GM12878 (cell line): Measurements from ENCODE around the gene CRNKL1. TPM values are rescaled to one million over a fixed set of nuclear protein-coding genes. Genes with fewer than 3 reads are reported as not detected.

ENCODE experiments used
- ATAC-seq: fragments of 200-7000 bp; cut with Tn5 transposase; 3 replicates; pipeline ENCODE4 v1.9.1; 2020; ENCODE audit warnings: mild to moderate bottlenecking, moderate library complexity
- BruUV-seq: library from RNA; stranded (reverse); fragments of 400-500 nt; replicated peaks from 2 replicates; lab custom pipeline; 2021; lab: Mats Ljungman, UMichigan
- CTCF ChIA-PET: fragments of 300-600 bp; sonication (Branson Sonifier 250); formaldehyde crosslinking; extraction: SDS; loops from one replicate; lab custom pipeline; 2021; ENCODE audit warnings: inconsistent platforms; lab: Yijun Ruan, JAX
- POLR2A ChIA-PET: fragments of 350-600 bp; formaldehyde crosslinking; extraction: SDS; loops from one replicate; lab custom pipeline; 2021; ENCODE audit warnings: inconsistent platforms; lab: Charles Lee
- RAD21 ChIA-PET: fragments of 300-600 bp; sonication (Branson Sonifier 250); formaldehyde crosslinking; loops from one replicate; lab custom pipeline; 2023; ENCODE audit warnings: antibody characterized with exemption; ENCODE audit not compliant: unreplicated experiment; lab: Charles Lee
- SMC1A ChIA-PET: fragments of 300-600 bp; sonication (Branson Sonifier 250); formaldehyde crosslinking; loops from one replicate; lab custom pipeline; 2023; ENCODE audit not compliant: unreplicated experiment, uncharacterized antibody; lab: Charles Lee
- DNase-seq: peaks from one replicate; pipeline ENCODE4 v3.0.0-alpha.2; 2011; ENCODE audit warnings: low read depth, low spot score
- FAIRE-seq: peaks from 3 replicates; lab custom pipeline; 2011; peaks lifted over from hg19 to GRCh38; lab: Jason Lieb, UNC
- H2AFZ ChIP-seq: 2 replicates; pipeline ENCODE4 v1.6.0; 2011; ENCODE audit warnings: low read depth, low read length, control low read depth; ENCODE audit not compliant: control insufficient read depth
- H3K27ac ChIP-seq: 2 replicates; pipeline ENCODE4 v1.5.1; 2011; ENCODE audit warnings: control low read depth; ENCODE audit not compliant: control insufficient read depth, insufficient read depth
- H3K27me3 ChIP-seq, 2 experiments: replicated peaks in 1 of 2; 2 replicates each; pipeline versions ENCODE4 v1.6.0 to v1.6.1; 2011; ENCODE audit warnings: low read length in 1 of 2; ENCODE audit not compliant: control insufficient read depth in 2 of 2, insufficient read depth in 2 of 2
- H3K36me3 ChIP-seq, 2 experiments: 2 replicates each; pipeline ENCODE4 v1.5.1; 2011; ENCODE audit warnings: low read length in 1 of 2; ENCODE audit not compliant: control insufficient read depth in 2 of 2, insufficient read depth in 2 of 2
- H3K4me1 ChIP-seq: 2 replicates; pipeline ENCODE4 v1.6.1; 2011; ENCODE audit warnings: mild to moderate bottlenecking, low read length, moderate library complexity, mixed read lengths; ENCODE audit not compliant: control insufficient read depth, insufficient read depth
- H3K4me2 ChIP-seq: 2 replicates; pipeline ENCODE4 v1.6.0; 2011; ENCODE audit warnings: control low read depth; ENCODE audit not compliant: control insufficient read depth, insufficient read depth
- H3K4me3 ChIP-seq: fragments of 200-600 bp; sonication (generic); 2 replicates; pipeline ENCODE4 v1.5.1; 2016
- H3K79me2 ChIP-seq: 2 replicates; pipeline ENCODE4 v1.6.0; 2011; ENCODE audit warnings: low read length; ENCODE audit not compliant: control insufficient read depth, insufficient read depth
- H3K9ac ChIP-seq: 2 replicates; pipeline ENCODE4 v1.8.0; 2011; ENCODE audit warnings: low read length, control low read depth, mixed read lengths; ENCODE audit not compliant: control insufficient read depth, insufficient read depth
- H3K9me3 ChIP-seq: replicated peaks from 3 replicates; pipeline ENCODE4 v1.5.1; 2011; ENCODE audit warnings: mild to moderate bottlenecking, low read length; ENCODE audit not compliant: control insufficient read depth, insufficient read depth
- H4K20me1 ChIP-seq: 2 replicates; pipeline ENCODE4 v1.6.0; 2011; ENCODE audit not compliant: control insufficient read depth, insufficient read depth
- BCLAF1 ChIP-seq: fragments of 450-650 bp; IDR thresholded peaks from 2 replicates; pipeline ENCODE4 v1.6.1; 2017; ENCODE audit warnings: antibody characterized with exemption, mild to moderate bottlenecking, moderate library complexity
- CTCF ChIP-seq, 3 experiments: IDR thresholded peaks in 2 of 3; conservative IDR thresholded peaks in 1 of 3; 2 replicates each; pipeline ENCODE4 v1.5.1; 2011; ENCODE audit warnings: low read depth in 3 of 3, low read length in 3 of 3, mild to moderate bottlenecking in 3 of 3, control low read depth in 2 of 3, moderate library complexity in 2 of 3, inconsistent platforms in 1 of 3, mixed read lengths in 1 of 3; ENCODE audit not compliant: control insufficient read depth in 2 of 3, insufficient read depth in 1 of 3; ENCODE audit errors: extremely low read depth in 1 of 3
- FOXM1 ChIP-seq: IDR thresholded peaks from 2 replicates; pipeline ENCODE4 v1.6.1; 2012; ENCODE audit warnings: low read depth, mild to moderate bottlenecking, inconsistent platforms, low read length, moderate library complexity
- RAD21 ChIP-seq: IDR thresholded peaks from 2 replicates; pipeline ENCODE4 v1.6.1; 2011; ENCODE audit warnings: mild to moderate bottlenecking, low read depth, low read length, moderate library complexity; ENCODE audit not compliant: insufficient read depth
- RUNX3 ChIP-seq: IDR thresholded peaks from 2 replicates; pipeline ENCODE4 v1.6.1; 2012; ENCODE audit warnings: low read length, inconsistent platforms
- SMC3 ChIP-seq: IDR thresholded peaks from 2 replicates; pipeline ENCODE4 v1.6.1; 2011; ENCODE audit warnings: low read length, improper control_type of control experiment, borderline replicate concordance
- SPI1 ChIP-seq: IDR thresholded peaks from 2 replicates; pipeline ENCODE4 v1.6.1; 2011; ENCODE audit warnings: low read depth, mild to moderate bottlenecking, low read length, moderate library complexity, borderline replicate concordance; ENCODE audit not compliant: insufficient read depth
- TCF7 ChIP-seq: IDR thresholded peaks from 2 replicates; pipeline ENCODE4 v1.6.1; 2014; ENCODE audit warnings: antibody characterized with exemption, borderline replicate concordance
- YY1 ChIP-seq: IDR thresholded peaks from 2 replicates; pipeline ENCODE4 v1.6.1; 2011; ENCODE audit warnings: low read depth, mild to moderate bottlenecking, low read length
- ZBTB11 ChIP-seq: fragments of 450-650 bp; formaldehyde crosslinking; IDR thresholded peaks from 2 replicates; pipeline ENCODE4 v1.5.0; 2022; ENCODE audit warnings: mild to moderate bottlenecking, missing genetic modification characterization
- ZNF207 ChIP-seq: fragments of 450-650 bp; IDR thresholded peaks from 2 replicates; pipeline ENCODE4 v1.6.1; 2014; ENCODE audit warnings: antibody characterized with exemption, mild to moderate bottlenecking, borderline replicate concordance
- WGBS: methylation state at CpG from one replicate; pipeline ENCODE4 v1.1.6; 2016; ENCODE audit warnings: low lambda C conversion rate; ENCODE audit not compliant: insufficient replicate concordance, insufficient coverage; ENCODE audit errors: missing lambda C conversion rate; 5-methylcytosine and 5-hydroxymethylcytosine counted together
- in situ Hi-C: fragments of 300-500 bp; cut with MboI; formaldehyde crosslinking; loops from 9 replicates; pipeline ENCODE4 v1.14.3; 2018; ENCODE audit warnings: mixed read lengths
- intact Hi-C: fragments of 100-400 bp; cut with micrococcal nuclease; formaldehyde crosslinking; loops from one replicate; pipeline ENCODE4 v1.14.2; 2022; ENCODE audit not compliant: unreplicated experiment
- polyA plus RNA-seq, 11 experiments: library from polyadenylated mRNA; depleted of rRNA in 4 of 11; unstranded in 6 of 11; stranded (reverse) in 5 of 11; fragments of >200 nt; fragmentation: Nextera tagmentation in 4 of 11; fragmentation: Illumina TruSeq in 1 of 11; extraction: Ambion mirVana in 4 of 11; extraction: Trizol in 1 of 11; gene quantifications; 1 replicate in 1 of 11; 2 replicates in 10 of 11; pipeline versions ENCODE4 v1.2.1 to v1.2.3, GENCODE V29; 2011 to 2016; ENCODE audit warnings: inconsistent platforms in 2 of 11, missing spikeins in 2 of 11, low read depth in 1 of 11
- total RNA-seq, 4 experiments: library from RNA; depleted of rRNA in 3 of 4; stranded (reverse); fragments of >200 nt in 3 of 4; fragmentation: Illumina TruSeq in 1 of 4; extraction: Trizol in 1 of 4; gene quantifications; 2 replicates each; pipeline versions ENCODE4 v1.2.1 to v1.2.3, GENCODE V29; 2013 to 2021

The CRNKL1 gene
- total and polyA plus RNA-seq, 10 of the 15 experiments (the other 5 are each of a cell fraction or from before 2014, with no cell fraction given) = 9.5 to 28.4 (median 17.5) TPM

- in situ Hi-C loops = loop anchor here (5.0 kb wide), 3 partner anchors 93 to 308 kb away; no protein-coding TSS in a partner anchor
- 7% methylated on average over 5 of the region's 5 CpGs for WGBS
- no peak overlapping the region for H3K9ac ChIP-seq
- ChIA-PET RAD21 (interaction anchor here (0.7 to 3.7 kb wide), 10 partner anchors 10 to 463 kb away, joined by 3 to 42 read pairs (median 4); no protein-coding TSS in a partner anchor), CTCF (interaction anchor here (0.6 to 7.5 kb wide), 25 partner anchors 12 to 1581 kb away, joined by 3 to 77 read pairs (median 4); no protein-coding TSS in a partner anchor), POLR2A (interaction anchor here (1.2 kb wide), 1 partner anchor 42 kb away, joined by 6 read pairs; no protein-coding TSS in a partner anchor), SMC1A (interaction anchor here (0.9 to 6.4 kb wide), 17 partner anchors 9 to 301 kb away, joined by 3 to 67 read pairs (median 5); no protein-coding TSS in a partner anchor)
- no peak overlapping the region for H3K4me2 ChIP-seq
- peak; percentile 84 for ATAC-seq
- H3K79me2 ChIP-seq = no peaks in the 10 kb centered on the region
- H3K4me1 ChIP-seq = no peaks in the 10 kb centered on the region
- no peaks in the 10 kb centered on the region; a peak in 1 of 4 replicates for H3K27me3 ChIP-seq
- H3K27ac ChIP-seq = no peak overlapping the region
- no peak for FAIRE-seq
- H3K9me3 ChIP-seq = no peaks in the 10 kb centered on the region
- TF ChIP-seq RAD21 (peak; percentile 91), SMC3 (peak; percentile 84; the same call in 1 of the 2 replicates), TCF7 (no peak), BCLAF1 (no peak), SPI1 (no peak), ZBTB11 (CRISPR knock-in tag) (no peak), YY1 (peak; percentile 31; the same call in 1 of the 2 replicates), ZNF207 (no peak), RUNX3 (peak; percentile 19; the same call in 1 of the 2 replicates), FOXM1 (0 out of 2 replicates have a peak, but pooled peaks have one; percentile 36), CTCF (IDR thresholded peaks at IDR 0.05 in 2 of 3, conservative IDR thresholded peaks at IDR 0.05 in 1 of 3; ENCODE audit: control insufficient read depth in 2 of 3, extremely low read depth in 1 of 3, insufficient read depth in 1 of 3, low read depth in 3 of 3, low read length in 3 of 3) (peak; percentile 68 to 80 (median 73))
- no peak overlapping the region for H2AFZ ChIP-seq
- no peaks in the 10 kb centered on the region for H4K20me1 ChIP-seq
- no peaks in the 10 kb centered on the region for H3K36me3 ChIP-seq
- no TSS peak for BruUV-seq
- intact Hi-C loops = loop anchor here (1.0 kb wide), 3 partner anchors 92 to 303 kb away; no protein-coding TSS in a partner anchor
- no peak for DNase-seq
- no peak overlapping the region for H3K4me3 ChIP-seq
Observed at GRCh38 chr20:19995220-19995863, 56.9 kb downstream of the CRNKL1 start.
